ENCODE results near the gene GMDS. TPM values are rescaled to one million over a fixed set of nuclear protein-coding genes. Genes with fewer than 3 reads are reported as not detected.

GMDS gene
- total RNA-seq, 4 donors from 2014 or later = 197 to 375 (median 215) TPM

DNA sequence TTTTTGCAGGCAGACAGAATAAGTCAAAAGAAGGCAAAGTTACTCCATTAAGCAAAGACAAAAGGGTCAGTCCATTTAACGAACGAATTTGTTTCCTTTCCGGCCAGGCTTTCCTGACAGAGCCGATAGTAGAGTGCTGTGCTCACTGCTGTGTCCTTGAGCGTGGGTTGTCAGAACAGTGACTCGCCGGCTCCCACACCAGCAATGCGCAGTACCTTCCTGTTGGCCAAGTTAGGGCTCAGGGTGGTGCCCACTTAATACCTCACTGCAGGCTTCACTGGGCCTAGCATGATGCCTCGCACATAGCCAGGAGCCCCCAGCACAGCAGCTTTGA is 341.0 kb downstream of the GMDS start:
- Histone ChIP-seq H3K36me3 (peaks cover 0 to 15% (median 0%) of the 10 kb centered on the region in 3 donors), H3K4me1 (no peaks in the 10 kb centered on the region), H3K9me3 (no peaks in the 10 kb centered on the region), H3K27me3 (no peaks in the 10 kb centered on the region), H3K4me3 (no peak overlapping the region), H3K27ac (no peak overlapping the region)
- DNase-seq = no peak
- TF ChIP-seq POLR2A (IDR thresholded peaks at IDR 0.05) (no peak), CTCF (IDR thresholded peaks at IDR 0.05) (no peak)

DNA sequence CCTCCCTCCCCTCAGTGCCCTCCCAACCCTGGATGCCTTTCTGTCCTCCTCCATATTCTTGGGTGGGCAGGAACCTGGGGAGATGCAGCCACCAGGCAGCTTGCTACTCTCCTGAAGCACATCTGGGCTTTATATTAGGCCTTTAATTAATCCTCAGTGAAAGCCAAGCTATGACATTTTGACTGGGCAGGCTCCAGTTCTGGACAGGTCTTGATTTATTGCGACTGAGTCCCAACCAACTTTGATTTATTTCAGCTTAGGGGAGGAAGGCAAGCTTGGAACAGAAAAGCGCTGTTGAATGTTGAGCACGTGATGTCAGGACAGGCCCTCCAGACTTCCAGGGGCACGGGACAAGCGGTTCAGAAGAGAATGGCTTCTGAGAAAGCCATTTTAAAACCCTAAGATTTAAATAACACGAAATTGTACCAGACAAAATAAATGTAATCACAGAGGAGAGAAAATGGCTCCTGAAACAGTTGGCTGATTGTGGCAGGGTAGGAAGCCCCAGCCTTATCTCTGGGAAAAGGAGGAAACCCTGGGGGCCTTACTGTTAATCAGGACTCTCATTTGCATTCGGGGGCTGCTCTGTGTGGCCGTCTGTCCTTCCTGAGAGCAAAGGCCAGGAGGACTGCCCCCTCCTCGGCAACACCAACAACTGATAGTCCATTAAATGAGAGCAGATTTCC is 341.5 kb downstream of the GMDS start:
- Histone ChIP-seq H3K4me3 (no peak overlapping the region), H3K36me3 (peaks cover 0 to 15% (median 0%) of the 10 kb centered on the region in 3 donors), H3K27ac (no peak overlapping the region), H3K9me3 (no peaks in the 10 kb centered on the region), H3K27me3 (no peaks in the 10 kb centered on the region), H3K4me1 (no peaks in the 10 kb centered on the region)
- no peak for TF ChIP-seq POLR2A (IDR thresholded peaks at IDR 0.05)
- TF ChIP-seq CTCF (IDR thresholded peaks at IDR 0.05) = no peak
- no peak for DNase-seq

DNA sequence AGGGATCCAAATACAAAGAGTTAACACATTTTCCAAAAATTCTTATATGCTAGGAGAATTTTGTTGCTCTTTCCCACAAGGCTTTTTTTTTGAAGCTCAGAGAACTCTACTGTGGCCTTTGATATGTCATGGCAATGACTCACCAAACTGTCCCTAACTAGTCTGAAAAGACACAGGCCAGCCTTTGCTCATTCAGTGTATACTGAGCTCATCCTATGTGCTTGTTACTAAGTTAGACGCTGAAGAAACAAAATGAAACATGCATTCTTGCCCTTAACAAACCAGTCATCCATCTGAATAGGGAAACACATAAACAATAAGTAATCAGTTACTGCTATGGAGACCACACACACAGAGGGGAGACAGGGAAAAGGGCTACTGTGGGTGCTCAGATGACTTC is 343.8 kb downstream of the GMDS start:
- Histone ChIP-seq H3K4me1 (no peaks in the 10 kb centered on the region), H3K9me3 (no peaks in the 10 kb centered on the region), H3K36me3 (peaks cover 0 to 6% (median 0%) of the 10 kb centered on the region in 3 donors), H3K27me3 (no peaks in the 10 kb centered on the region), H3K27ac (no peak overlapping the region), H3K4me3 (no peak overlapping the region)
- no peak for TF ChIP-seq POLR2A (IDR thresholded peaks at IDR 0.05)
- no peak for TF ChIP-seq CTCF (IDR thresholded peaks at IDR 0.05)
- no peak for DNase-seq

DNA sequence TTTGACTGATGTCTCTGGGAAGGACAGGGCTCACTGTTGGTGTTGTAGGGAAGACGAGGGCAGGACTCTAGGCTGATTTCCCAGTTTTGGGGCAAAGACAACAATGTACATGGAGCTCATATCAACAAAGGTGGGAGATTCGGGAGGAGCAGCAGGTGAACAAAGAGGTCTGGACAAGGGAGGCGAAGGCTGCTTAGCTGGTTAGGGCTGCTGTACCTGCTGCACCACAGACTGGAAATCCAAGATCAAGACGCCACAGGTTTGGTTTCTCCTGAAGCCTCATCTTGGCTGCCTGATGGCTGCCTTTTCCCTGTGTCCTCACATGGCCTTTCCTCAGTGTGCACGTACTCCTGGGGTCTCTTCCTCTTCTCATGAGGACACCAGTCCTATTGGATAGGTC is 348.5 kb downstream of the GMDS start:
- no peaks in the 10 kb centered on the region for H3K9me3 ChIP-seq
- peaks cover 0 to 7% (median 0%) of the 10 kb centered on the region in 4 donors for H3K4me1 ChIP-seq
- H3K27me3 ChIP-seq = no peaks in the 10 kb centered on the region
- no peaks in the 10 kb centered on the region for H3K36me3 ChIP-seq
- H3K4me3 ChIP-seq = no peak overlapping the region
- no peak for DNase-seq
- no peak overlapping the region for H3K27ac ChIP-seq
- TF ChIP-seq CTCF (IDR thresholded peaks at IDR 0.05) (no peak), POLR2A (IDR thresholded peaks at IDR 0.05) (no peak)

- H3K27me3 ChIP-seq = no peaks in the 10 kb centered on the region
- TF ChIP-seq CTCF (IDR thresholded peaks at IDR 0.05) (no peak), POLR2A (IDR thresholded peaks at IDR 0.05) (no peak)
- H3K36me3 ChIP-seq = no peaks in the 10 kb centered on the region
- H3K9me3 ChIP-seq = no peaks in the 10 kb centered on the region
- peak overlapping the region in 1 of 4 donors; percentile 7 for H3K27ac ChIP-seq
- H3K4me3 ChIP-seq = no peak overlapping the region
- H3K4me1 ChIP-seq = peaks cover 0 to 7% (median 0%) of the 10 kb centered on the region in 4 donors
- DNase-seq = no peak
Measured at GRCh38 chr6:1895721-1896120, 349.7 kb downstream of the GMDS start.

Measured in Peyer's patch (tissue), 4 donors.